ENCODE measurements around the gene SCAMP2.

DNA sequence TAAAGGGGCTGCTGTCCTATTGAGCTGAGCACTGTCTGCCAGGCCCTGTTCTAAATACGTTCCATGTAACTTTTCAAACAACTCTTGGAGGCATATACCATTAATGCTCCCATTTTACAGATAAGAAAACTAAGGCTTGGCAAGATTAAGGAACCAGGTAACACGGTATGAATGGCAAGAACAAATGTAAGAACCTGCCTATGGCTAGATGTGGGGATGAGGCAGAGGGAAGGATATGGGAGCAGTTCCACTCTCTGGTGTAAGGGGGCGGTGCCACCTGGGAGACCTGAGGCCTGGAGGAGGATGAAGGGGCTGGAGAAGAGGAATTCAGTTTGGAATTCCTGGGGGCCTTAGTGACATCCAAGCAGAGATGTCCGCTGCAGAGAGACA is 64.3 kb downstream of the SCAMP2 start:
- TF ChIP-seq, protein P1, sequence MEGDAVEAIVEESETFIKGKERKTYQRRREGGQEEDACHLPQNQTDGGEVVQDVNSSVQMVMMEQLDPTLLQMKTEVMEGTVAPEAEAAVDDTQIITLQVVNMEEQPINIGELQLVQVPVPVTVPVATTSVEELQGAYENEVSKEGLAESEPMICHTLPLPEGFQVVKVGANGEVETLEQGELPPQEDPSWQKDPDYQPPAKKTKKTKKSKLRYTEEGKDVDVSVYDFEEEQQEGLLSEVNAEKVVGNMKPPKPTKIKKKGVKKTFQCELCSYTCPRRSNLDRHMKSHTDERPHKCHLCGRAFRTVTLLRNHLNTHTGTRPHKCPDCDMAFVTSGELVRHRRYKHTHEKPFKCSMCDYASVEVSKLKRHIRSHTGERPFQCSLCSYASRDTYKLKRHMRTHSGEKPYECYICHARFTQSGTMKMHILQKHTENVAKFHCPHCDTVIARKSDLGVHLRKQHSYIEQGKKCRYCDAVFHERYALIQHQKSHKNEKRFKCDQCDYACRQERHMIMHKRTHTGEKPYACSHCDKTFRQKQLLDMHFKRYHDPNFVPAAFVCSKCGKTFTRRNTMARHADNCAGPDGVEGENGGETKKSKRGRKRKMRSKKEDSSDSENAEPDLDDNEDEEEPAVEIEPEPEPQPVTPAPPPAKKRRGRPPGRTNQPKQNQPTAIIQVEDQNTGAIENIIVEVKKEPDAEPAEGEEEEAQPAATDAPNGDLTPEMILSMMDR (IDR thresholded peaks at IDR 0.05), result no peak
- no peak for TF ChIP-seq POLR2A (IDR thresholded peaks at IDR 0.05)
